22Rv1 (cell line): ENCODE results near the gene AUTS2.

Experiments used
- CTCF ChIP-seq: fragments of 450-650 bp; IDR thresholded peaks from 2 replicates; pipeline ENCODE4 v1.5.1; 2017; ENCODE audit warnings: mild to moderate bottlenecking
- ZFX ChIP-seq: fragments of 450-650 bp; IDR thresholded peaks from 2 replicates; pipeline ENCODE4 v1.6.1; 2017; ENCODE audit warnings: antibody characterized with exemption, borderline replicate concordance

- TF ChIP-seq CTCF (no peak), ZFX (no peak)
These were observed 794.7 kb downstream of the AUTS2 start for GRCh38 chr7:70392877-70393435.
